Measurements from ENCODE around the gene ESRRB.

The ESRRB gene

DNA sequence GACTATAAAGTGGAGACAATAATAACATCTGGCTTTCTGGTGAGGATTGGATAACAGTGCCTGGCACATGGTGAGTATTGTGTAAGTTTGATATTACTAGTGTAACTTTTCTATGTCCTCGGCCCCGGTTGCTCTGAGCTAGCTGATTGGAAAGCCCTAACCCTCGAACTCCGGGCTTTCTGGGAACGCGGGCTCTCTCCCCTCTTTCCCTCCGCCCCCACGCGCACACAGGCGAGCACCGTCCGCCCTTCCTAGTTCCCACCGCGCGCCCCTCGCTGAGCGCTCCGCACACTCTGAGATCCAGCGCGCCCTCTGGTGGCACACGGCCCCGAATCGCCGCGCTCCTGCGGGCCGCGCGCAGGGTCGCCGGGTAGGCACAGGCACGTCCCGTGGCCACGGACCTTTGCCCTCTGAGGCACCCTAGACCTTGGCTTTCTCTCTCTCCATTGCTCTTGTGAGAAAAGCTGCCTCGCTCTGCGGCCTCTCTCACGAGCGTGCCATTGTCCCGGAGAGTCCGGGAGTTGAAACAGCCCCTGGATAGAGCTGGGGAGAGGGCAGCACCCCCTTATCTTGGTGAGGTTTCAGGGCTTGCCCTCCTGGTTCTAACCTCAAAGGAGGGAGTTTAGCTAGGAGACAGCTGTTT, 23.2 kb upstream of the ESRRB start:
- peak; percentile 28 for DNase-seq (ENCODE audit: low read depth)

DNA sequence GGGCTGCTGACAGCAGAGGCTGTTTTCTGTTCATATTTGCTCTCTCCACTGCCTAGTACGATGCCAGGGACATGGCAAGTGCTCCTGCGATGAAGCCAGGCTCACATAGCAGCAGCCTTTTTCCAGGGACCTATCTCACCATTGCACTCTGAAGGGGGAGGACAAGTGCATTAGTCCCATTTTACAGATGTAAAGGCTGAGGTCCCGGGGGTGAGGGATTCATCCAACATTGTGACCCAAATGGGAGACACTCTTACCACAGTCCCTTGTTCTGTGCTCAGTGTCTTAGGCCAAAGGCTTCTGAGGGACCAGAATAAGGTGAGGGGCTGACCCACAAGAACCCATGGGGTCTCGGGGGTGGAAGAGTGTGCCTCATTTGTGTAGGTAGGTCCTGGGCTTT, 21.6 kb upstream of the ESRRB start:
- DNase-seq (ENCODE audit: low read depth): no peak

DNA sequence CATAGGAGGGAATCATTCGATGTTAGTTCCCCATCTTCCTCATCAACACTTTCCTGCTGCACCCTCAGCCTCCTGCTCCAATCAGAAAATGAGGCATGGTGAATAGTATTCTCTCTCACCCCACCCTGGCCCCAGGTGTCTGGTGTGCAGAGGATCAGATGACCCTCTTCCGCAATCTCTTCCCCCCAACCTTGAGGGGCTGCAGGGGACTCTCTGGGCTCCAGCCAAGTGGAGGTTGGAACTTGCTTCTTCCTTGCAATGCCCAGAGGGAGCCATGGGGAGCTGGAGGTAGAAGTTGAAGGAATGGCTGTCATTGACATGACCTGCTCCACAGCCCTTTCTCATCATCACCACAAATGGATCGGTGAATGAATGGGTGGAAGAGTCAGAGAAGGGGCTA, 20.2 kb upstream of the ESRRB start:
- no peak for DNase-seq (ENCODE audit: low read depth)

DNA sequence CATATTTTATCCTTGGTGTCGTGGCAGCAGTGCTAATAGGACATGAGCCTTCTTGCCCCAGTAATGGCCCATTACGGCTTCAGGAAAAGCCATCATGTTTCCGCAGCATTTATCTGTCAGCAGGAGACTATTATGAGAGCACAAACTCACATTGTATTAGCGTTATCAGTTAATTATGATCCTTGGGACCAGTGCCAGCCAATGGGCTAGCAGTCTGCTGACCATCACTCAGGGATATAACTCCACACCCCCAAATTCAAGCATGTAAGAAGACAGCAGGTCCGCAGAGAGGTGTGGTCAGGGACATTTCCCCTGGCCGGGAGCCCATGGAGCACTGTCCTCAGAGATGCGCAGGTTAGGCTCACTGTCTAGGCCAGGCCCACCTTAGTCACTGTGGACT, 4.9 kb upstream of the ESRRB start:
- no peak for DNase-seq (ENCODE audit: low read depth)

DNA sequence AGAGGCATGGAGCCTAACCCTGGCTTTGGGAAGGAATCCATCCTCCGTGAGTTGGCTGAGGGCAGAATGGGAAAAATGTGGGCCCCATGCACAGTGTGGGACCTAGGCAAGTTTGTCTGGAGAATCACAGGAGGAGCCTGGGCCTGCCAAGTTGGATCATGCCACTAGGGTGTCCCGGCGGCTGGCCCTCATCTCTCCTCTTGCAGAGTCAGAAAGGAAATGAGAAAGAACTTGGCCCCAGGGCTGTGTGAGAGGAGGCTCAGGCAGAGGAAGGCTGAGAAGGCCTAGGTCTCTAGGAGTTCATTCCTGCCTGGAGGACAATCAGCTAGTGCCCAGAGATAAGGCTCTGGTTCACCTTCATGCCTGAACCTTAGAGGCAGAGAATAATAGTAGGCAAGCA, 2.5 kb upstream of the ESRRB start:
- DNase-seq (ENCODE audit: low read depth): no peak

DNA sequence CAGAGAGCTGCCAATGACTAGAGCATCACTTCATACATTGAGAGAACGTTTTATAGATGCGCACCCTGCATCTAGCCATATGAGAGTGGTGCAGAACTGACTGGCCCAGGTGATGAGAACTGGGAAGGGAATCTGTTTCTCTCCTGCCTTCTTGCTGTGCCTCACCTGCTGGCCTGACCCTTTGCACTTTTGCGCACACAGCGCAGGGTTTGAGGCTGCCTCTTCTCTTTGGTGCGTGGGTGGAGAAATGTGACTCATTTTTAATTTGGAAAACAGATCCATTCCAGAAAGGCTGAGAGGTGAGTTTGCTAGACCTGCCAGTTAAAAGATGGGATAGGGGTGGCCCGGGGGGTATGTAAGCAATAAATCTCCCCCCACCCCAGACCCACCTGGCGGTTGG, 453 bp upstream of the ESRRB start:
- DNase-seq (ENCODE audit: low read depth): no peak

DNA sequence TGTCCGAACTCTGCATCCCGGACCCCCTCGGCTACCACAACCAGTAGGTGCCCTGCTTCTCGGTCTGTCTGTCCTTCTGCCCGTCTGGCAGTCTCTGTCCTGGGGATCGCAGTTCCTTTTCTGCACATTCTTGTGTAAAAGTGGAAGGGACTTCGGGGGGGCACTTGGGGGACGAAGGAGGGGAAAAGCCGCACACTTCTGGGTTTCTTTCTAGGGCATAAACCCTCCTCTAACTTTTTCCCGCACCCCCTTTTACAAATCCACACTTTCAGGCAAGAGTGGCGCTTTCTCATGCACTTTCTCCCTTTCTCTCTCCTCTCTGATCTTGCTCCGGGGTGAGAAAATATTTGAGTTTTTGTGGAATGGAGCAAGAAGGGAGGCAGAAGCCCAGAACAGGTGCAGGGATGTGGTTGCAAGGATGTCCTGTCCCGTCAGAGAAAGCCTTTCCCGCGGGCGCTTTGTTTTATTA, 506 bp downstream of the ESRRB start:
- no peak for DNase-seq (ENCODE audit: low read depth)

DNA sequence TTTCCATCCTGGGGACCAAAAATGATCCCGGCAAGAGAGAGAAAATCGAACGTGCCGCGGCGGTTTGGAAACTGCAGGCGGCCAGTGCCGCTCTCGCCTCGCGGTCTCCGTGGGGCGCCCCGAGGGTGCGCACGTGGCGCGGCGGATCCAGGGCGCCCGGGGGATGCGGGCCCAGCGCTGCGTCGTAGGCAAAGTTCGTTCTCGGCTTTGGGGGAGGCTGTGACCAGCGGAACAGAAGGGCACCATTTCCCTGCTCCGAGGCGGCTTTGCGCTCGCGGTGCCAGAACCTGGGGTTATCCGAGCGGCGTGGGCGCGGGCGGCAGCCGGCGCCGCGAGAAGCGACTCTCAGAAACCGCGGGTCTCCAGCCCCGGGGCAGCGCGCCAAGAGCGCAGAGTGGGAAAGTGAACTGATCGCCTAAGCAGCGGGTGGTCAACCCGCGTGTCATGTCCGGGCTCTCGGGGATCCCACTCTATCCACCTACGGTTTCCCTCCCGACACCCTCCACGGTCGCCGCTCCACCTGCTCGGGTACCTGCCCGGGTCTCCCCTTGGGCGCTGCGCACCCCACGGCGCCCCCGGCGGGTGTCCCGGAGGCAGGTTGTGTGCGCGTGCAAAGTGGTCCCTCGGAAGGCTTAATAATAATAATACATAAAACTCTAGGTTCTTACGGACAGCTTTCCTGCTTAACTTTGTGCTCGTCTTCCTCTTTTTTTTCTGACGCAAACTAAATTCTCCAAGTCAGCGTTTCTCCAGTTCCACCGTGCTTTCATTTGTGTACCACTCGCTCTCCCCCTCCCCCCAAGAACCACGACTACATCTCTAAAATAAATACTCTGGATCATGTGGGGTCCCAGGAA, 1.2 kb downstream of the ESRRB start:
- no peak for DNase-seq (ENCODE audit: low read depth)

DNA sequence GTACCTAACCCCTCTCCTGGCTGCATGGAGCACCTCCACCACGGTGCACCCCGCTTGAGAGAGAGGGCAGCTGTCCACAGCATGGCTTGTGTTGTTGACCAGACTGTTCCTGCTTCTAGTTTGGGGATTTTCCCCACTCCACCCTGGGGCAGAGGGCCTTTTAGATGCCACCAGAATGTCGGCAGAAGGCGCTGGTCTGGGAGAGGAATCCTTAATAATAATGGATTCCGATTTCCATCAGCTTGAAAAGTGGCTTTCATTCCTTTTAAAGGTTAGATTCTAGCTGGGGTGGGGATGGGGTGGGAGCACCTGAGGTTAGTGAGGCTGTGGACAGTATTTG, 1.8 kb downstream of the ESRRB start:
- no peak for DNase-seq (ENCODE audit: low read depth)

DNA sequence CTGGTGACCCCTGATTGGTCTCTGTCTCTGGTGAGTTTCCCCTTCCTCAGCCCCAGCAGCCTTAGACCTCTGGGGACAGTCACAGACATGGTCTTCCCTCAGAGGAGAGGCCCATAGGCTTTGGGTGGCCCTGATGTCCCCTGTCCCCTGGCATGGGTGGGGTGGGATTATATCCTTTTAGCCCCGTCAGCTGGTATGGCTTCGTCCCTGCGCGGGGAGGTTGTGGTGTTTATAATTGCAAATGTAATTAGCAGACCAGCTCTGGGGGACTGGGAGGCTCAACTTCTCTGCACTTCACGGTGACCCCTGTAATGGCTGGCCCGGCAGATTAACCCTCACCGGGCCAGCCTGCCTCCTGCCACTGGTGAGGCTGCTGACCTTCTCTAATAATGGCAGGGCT, 5.1 kb downstream of the ESRRB start:
- DNase-seq (ENCODE audit: low read depth): no peak

DNA sequence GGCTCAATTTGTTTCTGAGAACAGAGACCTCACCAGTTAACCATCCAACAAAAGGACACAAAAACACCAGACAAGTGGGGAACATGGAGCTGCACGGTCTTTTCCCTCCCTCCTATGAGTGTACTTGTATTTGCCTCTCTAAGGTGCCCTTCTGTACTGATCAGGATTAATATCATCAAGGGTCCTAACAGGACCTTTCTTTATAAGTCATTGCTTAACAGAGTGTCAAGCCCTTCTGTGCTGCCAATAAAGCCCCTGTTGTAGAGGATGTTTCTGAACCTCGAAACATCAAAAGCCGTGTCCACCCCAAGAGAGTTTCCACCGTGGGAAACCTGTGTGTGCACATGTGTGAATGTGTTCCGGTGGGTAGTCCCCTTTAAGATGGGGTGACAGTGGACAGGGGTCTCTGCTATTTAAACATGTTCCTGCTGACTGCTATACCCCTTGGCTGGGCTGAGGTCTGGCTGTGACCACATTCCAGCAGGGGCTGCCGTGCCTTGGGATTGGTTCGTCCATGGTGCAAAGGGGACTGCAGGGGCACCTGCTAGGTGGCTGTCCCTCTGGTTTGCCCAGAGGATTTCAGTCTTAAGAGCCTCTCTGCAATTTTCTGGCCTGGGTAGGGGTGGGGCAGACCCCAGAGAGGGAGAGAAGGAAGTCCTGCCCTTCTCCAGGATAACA, 6.0 kb downstream of the ESRRB start:
- DNase-seq (ENCODE audit: low read depth): no peak

DNA sequence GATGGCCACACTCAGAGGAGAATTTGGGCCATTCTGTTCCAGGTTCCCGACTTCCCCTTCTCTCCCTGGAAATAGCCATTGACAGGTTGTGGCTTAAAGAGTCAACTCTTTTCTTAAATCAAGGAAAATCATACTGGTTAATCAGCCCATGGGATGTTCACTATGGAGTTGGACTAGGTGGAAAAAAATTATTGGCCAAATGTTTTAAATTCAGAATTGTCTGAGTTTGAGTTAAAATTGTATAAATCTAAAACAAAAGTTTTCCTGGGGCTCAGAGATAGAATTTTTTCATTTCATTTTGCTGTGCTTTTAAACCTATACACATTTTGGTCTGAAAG, 6.5 kb downstream of the ESRRB start:
- DNase-seq (ENCODE audit: low read depth): no peak

DNA sequence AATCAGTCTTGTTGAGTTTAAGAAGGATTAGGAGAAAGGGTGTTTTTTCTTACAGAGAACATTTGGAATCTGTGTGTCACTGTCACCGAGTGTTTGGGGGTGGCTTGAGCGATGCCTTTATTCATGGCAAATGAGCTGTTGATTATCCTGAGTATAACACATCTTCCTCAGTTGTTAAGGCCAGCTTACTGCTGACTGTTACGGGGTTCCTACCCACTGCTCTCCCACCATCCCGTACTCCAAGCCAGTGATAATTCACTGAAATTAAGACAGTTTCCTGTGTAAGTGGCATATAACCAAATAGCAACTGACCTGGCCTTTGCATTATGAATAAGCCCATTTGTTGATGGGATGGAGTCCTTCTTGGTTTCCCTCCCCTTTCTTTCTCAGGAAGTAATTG, 9.5 kb downstream of the ESRRB start:
- DNase-seq (ENCODE audit: low read depth): no peak

DNA sequence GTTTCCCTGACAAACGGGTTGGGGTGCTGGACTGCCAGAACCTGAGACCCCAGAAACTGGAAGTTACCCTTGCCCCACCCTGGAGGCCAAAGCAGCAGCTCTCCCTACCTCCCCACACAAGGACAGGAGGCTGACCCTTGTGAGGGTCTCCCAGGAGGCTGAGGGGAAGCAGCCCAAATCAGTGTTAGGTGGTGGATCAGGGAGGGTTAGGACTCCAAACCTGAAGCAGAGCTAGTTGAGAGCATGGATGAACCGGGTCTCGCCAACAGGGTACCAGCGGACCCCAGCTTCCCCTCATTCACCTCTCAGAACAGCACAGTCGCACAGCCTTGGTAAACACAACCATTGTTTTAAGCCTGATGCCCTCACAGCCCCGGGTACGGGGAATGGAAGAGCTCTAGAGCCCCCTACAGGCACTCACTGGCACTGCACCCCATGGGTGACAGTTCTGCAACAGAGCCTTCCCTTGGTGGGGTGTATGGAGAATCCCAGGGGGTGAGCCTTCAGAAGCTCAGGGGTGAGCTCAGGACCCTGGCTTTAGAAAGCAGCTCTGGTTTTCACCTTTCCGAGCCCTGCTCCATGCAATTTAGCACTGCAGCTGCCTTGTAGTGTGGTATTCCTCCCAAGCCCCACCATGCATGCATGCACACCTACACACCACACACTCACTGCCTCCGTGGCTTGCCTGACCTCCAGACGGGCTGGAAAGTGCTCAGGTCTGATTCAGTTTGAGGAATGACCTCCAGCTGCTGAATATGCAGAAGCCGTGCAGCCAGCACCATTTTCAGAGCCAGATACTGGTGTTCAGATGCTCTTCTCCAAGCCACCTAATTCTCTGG, 11.2 kb downstream of the ESRRB start:
- DNase-seq (ENCODE audit: low read depth): peak; percentile 35

DNA sequence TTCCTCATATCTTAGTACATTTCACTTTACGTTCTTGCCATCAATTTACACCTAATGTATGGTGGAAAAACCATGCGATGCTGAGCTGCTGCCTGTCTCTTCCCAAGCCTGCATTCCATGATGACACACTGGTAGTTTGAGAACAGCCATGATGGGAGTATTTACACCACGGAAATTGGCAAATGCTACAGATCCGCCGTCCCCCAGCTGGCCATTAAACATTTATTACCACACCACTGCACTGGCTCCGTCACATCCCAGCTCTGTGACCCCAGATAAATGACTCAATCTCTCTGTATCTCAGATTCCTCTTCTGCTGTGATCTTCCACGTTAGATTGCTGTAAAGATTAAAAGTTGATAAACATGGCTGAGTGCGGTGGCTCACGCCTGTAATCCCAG, 13.9 kb downstream of the ESRRB start:
- no peak for DNase-seq (ENCODE audit: low read depth)

DNA sequence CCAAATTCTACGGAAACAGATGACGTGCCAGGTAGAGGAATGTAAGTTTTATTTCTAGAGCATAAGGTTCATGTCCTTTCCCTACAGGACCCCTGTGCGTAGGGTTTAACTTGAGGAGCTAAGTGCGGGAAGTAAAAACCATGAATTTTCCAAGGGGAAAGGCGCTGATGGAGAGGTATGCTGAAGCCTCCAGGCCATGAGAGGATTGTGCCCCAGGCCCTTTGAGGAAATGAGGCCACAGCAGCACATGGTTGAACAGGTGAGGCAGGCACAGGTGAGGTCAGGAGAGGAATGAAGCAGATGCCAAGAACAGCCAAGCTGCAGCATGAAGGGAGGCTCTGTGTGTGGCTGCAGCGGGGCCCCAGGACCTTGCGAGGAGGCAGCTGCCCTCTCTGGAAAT, 14.7 kb downstream of the ESRRB start:
- no peak for DNase-seq (ENCODE audit: low read depth)

DNA sequence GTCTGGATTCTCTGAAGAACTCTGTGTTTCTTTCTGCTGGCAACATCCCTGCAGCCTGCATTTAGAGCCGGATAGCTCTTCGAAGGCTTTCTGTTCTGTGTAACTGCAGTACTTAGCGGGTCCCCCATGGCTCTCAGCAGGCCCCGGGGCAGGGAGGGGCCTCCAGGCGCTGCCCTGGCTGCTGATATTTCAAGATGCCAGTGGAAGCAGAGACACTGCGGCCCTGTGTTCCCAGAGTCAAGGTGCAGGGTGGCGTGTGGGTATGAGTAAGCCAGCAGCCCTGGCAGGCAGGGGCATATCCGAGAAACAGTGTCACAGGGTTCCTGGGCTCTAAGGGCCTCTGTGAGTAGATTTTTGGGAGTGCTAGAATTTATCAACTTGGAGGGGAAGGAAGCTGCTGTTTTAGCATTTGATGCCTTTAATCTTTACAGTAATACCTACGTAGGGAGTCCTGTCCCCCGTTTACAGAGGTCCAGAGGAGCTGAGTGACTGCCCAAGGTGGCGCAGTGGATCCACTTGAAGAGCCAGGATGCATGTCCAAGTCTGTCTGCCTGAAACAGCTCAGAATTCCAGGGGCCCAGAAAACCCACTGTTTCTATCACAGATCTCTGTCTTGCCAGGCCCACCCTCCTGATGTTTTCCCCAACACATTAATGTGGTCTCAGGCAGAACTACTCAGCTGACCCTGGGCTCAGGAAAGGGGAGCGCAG, 16.2 kb downstream of the ESRRB start:
- no peak for DNase-seq (ENCODE audit: low read depth)

DNA sequence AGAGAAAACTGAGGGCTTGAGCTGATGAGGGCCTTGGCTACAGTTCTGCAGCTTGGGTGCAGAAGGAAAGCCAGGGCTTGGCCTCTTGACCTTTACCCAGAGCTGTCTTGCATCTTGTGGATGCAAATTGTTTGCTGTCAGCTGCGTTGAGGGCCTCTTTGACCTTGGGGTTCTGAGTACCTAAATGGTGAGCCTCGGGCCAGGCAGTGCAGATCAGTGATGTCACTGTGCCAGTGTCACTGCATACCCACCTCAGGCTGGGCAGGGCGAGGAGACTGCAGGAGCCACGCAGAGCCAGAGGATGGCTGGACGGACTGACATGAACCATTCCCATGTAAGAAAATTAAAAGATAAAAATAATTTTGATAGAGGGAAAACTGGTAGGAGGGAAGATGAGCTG, 18.6 kb downstream of the ESRRB start:
- DNase-seq (ENCODE audit: low read depth): no peak

DNA sequence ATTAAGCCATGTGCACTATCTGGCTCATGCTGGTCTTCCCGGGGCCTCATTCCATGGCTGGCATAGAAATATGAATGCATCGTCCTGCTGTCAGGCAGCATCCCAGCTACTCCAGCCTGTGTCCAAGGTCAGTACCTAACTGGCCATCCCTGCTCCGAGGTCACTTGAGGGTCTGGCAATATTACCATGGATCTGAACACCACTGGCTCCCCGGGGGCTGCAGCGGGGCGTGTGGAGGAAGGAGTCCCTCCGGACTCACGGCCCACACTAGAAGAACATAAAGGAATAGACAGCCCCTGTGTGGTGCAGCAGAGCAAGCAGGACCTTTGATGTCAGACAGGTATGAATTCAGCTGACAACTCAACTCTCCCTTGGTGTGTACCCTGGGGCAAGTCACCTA, 19.2 kb downstream of the ESRRB start:
- no peak for DNase-seq (ENCODE audit: low read depth)

DNA sequence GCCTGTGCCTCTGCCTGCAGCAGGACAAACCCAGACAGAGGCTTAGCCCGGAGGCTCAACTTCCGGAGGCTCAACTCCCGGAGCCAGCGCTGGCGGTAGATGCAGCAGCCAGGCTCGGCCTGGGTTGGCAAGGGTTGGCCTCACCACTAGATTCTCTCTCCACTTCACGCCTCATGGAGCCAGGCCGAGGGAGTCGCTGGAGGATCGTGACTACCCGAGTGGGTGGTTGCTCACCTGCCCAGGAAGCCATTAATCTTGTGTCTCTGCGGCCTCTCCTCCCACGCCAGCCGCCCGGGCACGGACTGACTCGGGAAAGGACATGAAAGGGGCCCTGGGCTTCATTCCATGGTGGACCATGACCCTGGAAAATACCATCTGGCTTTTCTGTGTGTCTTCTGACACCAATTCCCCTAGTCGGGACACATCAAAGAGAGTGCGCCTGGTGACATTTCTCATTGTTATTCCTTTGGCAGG, 20.8 kb downstream of the ESRRB start:
- no peak for DNase-seq (ENCODE audit: low read depth)

DNA sequence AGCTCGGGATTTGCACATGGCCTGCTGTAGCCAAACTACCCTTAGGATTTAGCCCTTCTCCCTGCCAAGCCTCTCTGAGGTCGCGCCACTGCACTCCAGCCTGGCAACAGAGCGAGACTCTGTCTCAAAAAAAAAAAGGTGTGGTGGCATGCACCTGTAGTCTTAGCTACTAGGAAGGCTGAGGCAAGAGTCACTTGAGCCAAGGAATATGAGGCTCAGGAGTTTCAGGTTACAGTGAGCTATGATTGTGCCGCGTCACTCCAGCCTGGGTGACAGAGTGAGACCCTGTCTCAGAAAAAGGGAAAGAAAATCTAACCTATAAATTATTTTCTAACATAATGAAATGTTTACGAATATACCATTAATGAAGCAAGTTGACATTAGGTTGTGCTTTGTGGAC, 29.7 kb downstream of the ESRRB start:
- DNase-seq (ENCODE audit: low read depth): no peak
